Psoas muscle (tissue), 8 donors: ENCODE results near the gene MED22. TPM values are rescaled to one million over a fixed set of nuclear protein-coding genes. Genes with fewer than 3 reads are reported as not detected.

Experiments
- ATAC-seq, 4 donors: fragments of 200-7000 bp; cut with Tn5 transposase; one replicate each; pipeline ENCODE4 v1.9.1; 2020; ENCODE audit warnings: moderate library complexity in 3 of 4, mild to moderate bottlenecking in 2 of 4
- DNase-seq, 2 donors: peaks; one replicate each; pipeline ENCODE4 v3.0.0-alpha.2; 2020
- H3K27ac ChIP-seq: fragments of 200-600 bp; one replicate; pipeline ENCODE4 v1.8.0; 2022
- H3K27me3 ChIP-seq, 3 donors: fragments of 200-600 bp in 1 of 3; one replicate each; pipeline versions ENCODE4 v1.6.1 to v1.8.0; 2013 to 2022; ENCODE audit warnings: low read length in 2 of 3, mild to moderate bottlenecking in 2 of 3, moderate library complexity in 1 of 3; ENCODE audit not compliant: insufficient read depth in 3 of 3
- H3K36me3 ChIP-seq, 2 donors: fragments of 200-600 bp in 1 of 2; one replicate each; pipeline versions ENCODE4 v1.6.1 to v1.8.0; 2013 to 2022; ENCODE audit warnings: low read depth in 1 of 2, mild to moderate bottlenecking in 1 of 2, moderate library complexity in 1 of 2; ENCODE audit not compliant: insufficient read depth in 1 of 2
- H3K4me1 ChIP-seq: fragments of 200-600 bp; one replicate; pipeline ENCODE4 v1.8.0; 2022
- H3K4me3 ChIP-seq: fragments of 200-600 bp; one replicate; pipeline ENCODE4 v1.8.0; 2022; ENCODE audit warnings: mild to moderate bottlenecking
- H3K9me3 ChIP-seq: fragments of 200-600 bp; one replicate; pipeline ENCODE4 v1.8.0; 2022
- CTCF ChIP-seq: fragments of 200-600 bp; IDR thresholded peaks from one replicate; pipeline ENCODE4 v1.8.0; 2022; ENCODE audit warnings: antibody characterized with exemption
- WGBS, 3 donors: extraction: QIAGEN DNeasy Blood & Tissue Kit; methylation state at CpG; one replicate each; pipeline versions ENCODE4 v1.1.6 to v1.1.7; 2013; 5-methylcytosine and 5-hydroxymethylcytosine counted together
- intact Hi-C, 2 donors: fragments of 100-400 bp; cut with DNase I; formaldehyde crosslinking; loops; one replicate each; pipeline versions ENCODE4 v1.11.0 to v1.14.2; 2022
- long read RNA-seq, 2 donors: library from polyadenylated mRNA; unstranded; transcript quantifications; one replicate each; pipeline ENCODE4 v2.0.0, GENCODE V29; 2021
- polyA plus RNA-seq, 3 donors: library from polyadenylated mRNA; stranded (reverse); fragments of 200-250 nt; gene quantifications; one replicate each; pipeline ENCODE4 v1.2.3, GENCODE V29; 2013
- total RNA-seq, 4 donors: library from RNA; stranded (reverse); fragmentation: NEBNext Ultra II Directional in 2 of 4; extraction: Animal tissue kit (Norgen Biotek cat#: 25700) in 2 of 4; gene quantifications; one replicate each; pipeline versions ENCODE4 v1.2.1 to v1.2.4, GENCODE V29; 2021 to 2023
- donor health status: healthy with polysubstance abuse.
- donor health status: DM: no; HTN: no; CAD: no; lungs with moderate emphysema.
- donor health status: Bipolar disorder and iron deficiency.
- donor health status: healthy.
- donor health status: DM: yes; HTN: yes; CAD: no.
- donor health status: DM: no; HTN: no; CAD: no.
- donor health status: DM: no; HTN: no; CAD: no.
- donor health status: DM: yes; HTN: yes; CAD: no.

The MED22 gene
- total RNA-seq, result 10 to 100 TPM in 2 of 4 donors, 1 to 10 TPM in 2; 7.5 to 14.4 (median 10.6) TPM
- polyA plus RNA-seq, result 10 to 100 TPM; 14.5 to 43.5 (median 23.4) TPM
- long read RNA-seq, donor 1, partial matches to known transcripts, result 0 of 6 reads
- long read RNA-seq, donor 1, other reads (novel, unspliced or antisense), result 3 of 6 reads
- long read RNA-seq, donor 2, transcript MED22-209 (4 exons, 3,867 nt), result major isoform, 7 of 23 reads
- long read RNA-seq, donor 2, partial matches to known transcripts, result 11 of 23 reads
- long read RNA-seq, donor 2, other reads (novel, unspliced or antisense), result 1 of 23 reads

DNA sequence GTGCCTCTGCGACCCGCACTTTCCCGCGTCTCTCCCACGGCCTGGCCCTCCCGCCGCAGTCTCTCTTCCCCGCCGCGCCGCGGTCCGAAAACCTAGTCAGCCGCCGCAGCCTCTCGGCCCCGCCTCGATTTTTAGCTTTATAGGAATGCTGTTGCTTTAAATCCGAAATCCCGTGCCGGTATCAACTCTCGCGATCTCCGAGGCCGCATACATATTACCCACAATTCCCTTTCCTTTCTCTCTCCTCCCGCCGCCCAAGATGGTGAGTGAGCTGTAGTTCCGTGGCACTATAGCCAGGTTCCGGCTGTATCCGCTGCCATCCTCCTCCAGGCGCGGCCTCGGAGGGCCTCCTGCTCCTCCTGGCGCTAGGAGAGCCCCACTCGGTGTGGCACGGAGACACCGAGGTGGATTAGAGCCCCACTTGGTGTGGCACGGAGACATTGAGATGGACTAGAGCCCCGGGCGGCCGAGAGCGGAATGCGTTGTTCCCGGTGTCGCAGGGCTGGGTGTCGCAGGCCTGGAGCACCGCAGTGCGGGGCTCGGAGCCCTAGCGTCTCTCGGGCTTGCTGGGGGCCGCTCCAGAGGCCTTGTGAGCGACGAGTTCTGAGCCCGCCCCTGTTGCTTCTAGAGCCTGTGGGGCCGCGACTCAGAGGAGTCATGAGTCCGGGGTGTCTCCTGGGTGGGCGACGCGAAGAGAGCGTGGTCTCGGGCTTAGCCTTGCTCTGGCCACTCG is at the start of gene MED22, which contains the start of gene RPL7A:
TSS of gene MED22 (minus strand) at position 147 of the 733 bp plus-strand sequence. CDS start 1,469 bp downstream, outside the sequence.
TSS of gene RPL7A (plus strand) at position 234 of the 733 bp plus-strand sequence. CDS start at position 260, 26 bp downstream.
- H3K36me3 ChIP-seq, result peaks cover 11 to 79% of the 10 kb centered on the region in 2 donors
- TF ChIP-seq CTCF, result no peak
- intact Hi-C loops, result loop anchor here in 1 of 2 donors (5.0 kb wide), 1 partner anchor 129 kb away; the partner anchor contains the start of gene SLC2A6

GRCh38 chr9:133397370-133397769 is 49.4 kb upstream of the MED22 start:
- TF ChIP-seq CTCF, result no peak
- H3K36me3 ChIP-seq, result peaks cover 0 to 11% of the 10 kb centered on the region in 2 donors
- no peak for DNase-seq
- peaks cover 0 to 24% (median 8%) of the 10 kb centered on the region in 3 donors for H3K27me3 ChIP-seq
- H3K9me3 ChIP-seq, result no peaks in the 10 kb centered on the region
- 72 to 77% (median 72%) methylated on average over 6 of the region's 6 CpGs for WGBS, 3 donors
- ATAC-seq, result peak in 1 of 4 donors; percentile 17
- intact Hi-C loops, result no loop called here
- no peaks in the 10 kb centered on the region for H3K4me1 ChIP-seq
- H3K27ac ChIP-seq, result no peak overlapping the region
- H3K4me3 ChIP-seq, result no peak overlapping the region

More for the DNA sequence above, at the start of gene MED22, which contains the start of gene RPL7A:
- Histone ChIP-seq H3K9me3 (no peaks in the 10 kb centered on the region), H3K4me3 (peak within 1 kb of the TSS; percentile 97), H3K27me3 (no peaks in the 10 kb centered on the region), H3K27ac (peak within 1 kb of the TSS; percentile 91), H3K4me1 (peaks cover 29% of the 10 kb centered on the region)
- peak; percentile 87 to 93 (median 90) for ATAC-seq
- DNase-seq, result peak; percentile 91 to 95
- 0% methylated on average over 61 to 64 of the region's 64 CpGs for WGBS, 3 donors

- TF ChIP-seq CTCF, result no peak
- 20 to 30% (median 21%) methylated on average over 14 of the region's 14 CpGs for WGBS, 3 donors
These were observed 49.0 kb upstream of the MED22 start for GRCh38 chr9:133396952-133397351.

GRCh38 chr9:133394687-133395271 is 46.8 kb upstream of the MED22 start:
- ATAC-seq (no peak), DNase-seq (no peak)
- no peaks in the 10 kb centered on the region for H3K9me3 ChIP-seq
- H3K36me3 ChIP-seq, result peaks cover 0 to under 1% of the 10 kb centered on the region in 2 donors
- no peaks in the 10 kb centered on the region for H3K4me1 ChIP-seq
- H3K27me3 ChIP-seq, result peaks cover 0 to 31% (median 8%) of the 10 kb centered on the region in 3 donors
- no peak for TF ChIP-seq CTCF
- intact Hi-C loops, result no loop called here
- H3K4me3 ChIP-seq, result no peak overlapping the region
- 35 to 46% (median 39%) methylated on average over 8 of the region's 8 CpGs for WGBS, 3 donors
- no peak overlapping the region for H3K27ac ChIP-seq

More at GRCh38 chr9:133396952-133397351, 49.0 kb upstream of the MED22 start:
- Histone ChIP-seq H3K4me3 (no peak overlapping the region), H3K4me1 (no peaks in the 10 kb centered on the region), H3K36me3 (peaks cover 0 to 7% of the 10 kb centered on the region in 2 donors), H3K27me3 (peaks cover 0 to 24% (median 8%) of the 10 kb centered on the region in 3 donors), H3K9me3 (no peaks in the 10 kb centered on the region), H3K27ac (no peak overlapping the region)
- DNase-seq, result no peak
- ATAC-seq, result peak in 1 of 4 donors; percentile 36
- intact Hi-C loops, result no loop called here
